ENCODE data around the gene MED12L.

DNA sequence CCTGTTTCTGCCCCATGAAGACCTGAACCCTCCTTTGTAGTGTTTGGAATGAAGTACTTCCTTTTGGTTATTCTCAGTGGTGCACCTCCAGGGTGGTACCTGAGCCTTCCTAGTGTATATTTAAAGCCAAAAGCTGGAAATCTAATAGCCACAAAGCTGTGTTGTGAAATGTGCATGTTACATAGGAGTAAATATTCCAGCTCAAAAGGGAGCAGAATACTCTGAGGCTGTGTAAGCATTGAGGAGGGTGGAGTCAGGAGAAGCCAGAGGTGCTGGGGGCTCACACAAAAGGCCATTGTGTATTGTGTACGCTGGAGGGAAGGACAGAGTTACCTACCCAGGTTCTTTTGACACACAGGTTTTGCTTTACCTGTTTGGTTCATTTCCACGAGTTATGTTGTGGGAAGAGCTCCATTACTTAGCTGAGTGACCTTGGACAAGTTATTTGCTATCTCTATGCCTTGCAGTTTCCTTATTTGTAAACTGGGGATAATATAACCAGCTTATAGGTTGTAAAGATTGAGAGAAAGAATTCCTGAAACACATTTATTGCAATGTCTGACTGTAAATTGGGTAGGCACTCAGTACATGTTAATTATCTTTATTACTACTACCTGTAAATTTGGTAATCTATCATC, 92.9 kb downstream of the MED12L start:
- no peak for TF ChIP-seq CTCF (IDR thresholded peaks at IDR 0.05)
- no peak for TF ChIP-seq POLR2A (IDR thresholded peaks at IDR 0.05; ENCODE audit: low read depth)
